Measurements from ENCODE around the gene EARS2. TPM values are rescaled to one million over a fixed set of nuclear protein-coding genes. Genes with fewer than 3 reads are reported as not detected.
A peak's percentile ranks its signal among the peaks of the same experiment; 100 is the strongest.

Gene EARS2
- total RNA-seq (10 to 100 TPM; 55.9 to 76.7 TPM), polyA plus RNA-seq (ENCODE audit: insufficient read depth, low read depth, low replicate concordance) (32.3 TPM)
- long read RNA-seq, donor 1, transcript EARS2-201 (9 exons, 3,961 nt) = major isoform, 8 of 15 reads
- long read RNA-seq, donor 1, transcript EARS2-212 (1 exons, 599 nt) = minor isoform, 5 of 15 reads
- long read RNA-seq, donor 1, partial matches to known transcripts = 0 of 15 reads
- long read RNA-seq, donor 1, other reads (novel, unspliced or antisense) = 0 of 15 reads
- long read RNA-seq, donor 2, transcript EARS2-201 (9 exons, 3,961 nt) = major isoform, 6 of 9 reads
- long read RNA-seq, donor 2, partial matches to known transcripts = 0 of 9 reads
- long read RNA-seq, donor 2, other reads (novel, unspliced or antisense) = 0 of 9 reads

DNA sequence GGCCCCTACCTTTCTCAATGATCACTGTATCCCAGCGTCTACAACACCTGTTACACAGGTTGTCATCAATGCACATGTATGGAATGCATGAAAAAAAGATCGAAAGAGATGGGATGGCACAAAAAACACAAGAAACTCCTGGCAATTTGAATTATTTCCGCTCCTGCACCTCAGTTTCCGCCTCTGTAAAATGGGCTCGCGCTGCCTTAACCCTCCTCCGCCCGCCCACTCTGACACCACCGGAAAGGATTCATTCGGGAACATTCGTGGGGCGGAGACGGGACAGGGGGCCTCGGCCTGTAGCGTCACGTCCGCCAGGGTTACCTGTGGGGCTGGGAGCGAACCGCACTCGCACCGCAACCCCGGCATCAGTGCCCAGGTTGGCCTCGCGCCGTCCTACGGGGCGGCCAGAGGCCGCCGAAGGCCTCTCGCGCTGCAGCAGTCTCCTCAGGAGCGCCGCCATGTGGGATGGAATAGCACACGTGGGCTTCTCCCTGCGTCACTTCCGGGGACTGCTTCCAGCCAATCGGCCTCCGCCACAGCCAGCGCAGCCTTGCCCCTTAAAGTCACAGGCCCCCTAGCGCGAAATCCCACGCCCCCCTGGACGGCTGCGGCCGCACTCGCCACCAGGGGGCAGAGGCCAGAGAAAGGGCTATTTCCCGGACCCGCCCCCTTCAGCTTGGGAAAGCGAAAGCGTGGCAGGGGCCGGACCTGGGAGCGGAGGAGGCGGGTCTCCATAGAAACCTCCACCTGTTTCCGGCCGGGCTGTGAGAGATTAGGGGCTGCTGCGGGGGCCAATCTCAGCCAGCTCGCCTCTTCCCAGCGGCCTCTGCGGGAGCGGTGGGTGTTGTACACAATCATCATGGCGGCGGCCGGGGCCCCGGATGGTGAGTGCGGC lies at the start of gene EARS2, which contains the start of gene UBFD1:
Gene EARS2 (minus strand): TSS at position 470 of the 898 bp plus-strand sequence. CDS start 7 bp downstream, at position 463.
Gene UBFD1 (plus strand): TSS at position 847 of the 898 bp plus-strand sequence. CDS start 16 bp downstream, at position 863.
- intact Hi-C loops (cut with DNase I; ENCODE audit: low total_unique reads) = loop anchor here (2.0 kb wide), 1 partner anchor 40 kb away; the partner anchor contains the start of gene NDUFAB1
- 1 to 2% methylated on average over 30 to 60 of the region's 65 CpGs for WGBS, 2 donors
- TF ChIP-seq POLR2A (IDR thresholded peaks at IDR 0.05) = no peak
- TF ChIP-seq, protein P1, sequence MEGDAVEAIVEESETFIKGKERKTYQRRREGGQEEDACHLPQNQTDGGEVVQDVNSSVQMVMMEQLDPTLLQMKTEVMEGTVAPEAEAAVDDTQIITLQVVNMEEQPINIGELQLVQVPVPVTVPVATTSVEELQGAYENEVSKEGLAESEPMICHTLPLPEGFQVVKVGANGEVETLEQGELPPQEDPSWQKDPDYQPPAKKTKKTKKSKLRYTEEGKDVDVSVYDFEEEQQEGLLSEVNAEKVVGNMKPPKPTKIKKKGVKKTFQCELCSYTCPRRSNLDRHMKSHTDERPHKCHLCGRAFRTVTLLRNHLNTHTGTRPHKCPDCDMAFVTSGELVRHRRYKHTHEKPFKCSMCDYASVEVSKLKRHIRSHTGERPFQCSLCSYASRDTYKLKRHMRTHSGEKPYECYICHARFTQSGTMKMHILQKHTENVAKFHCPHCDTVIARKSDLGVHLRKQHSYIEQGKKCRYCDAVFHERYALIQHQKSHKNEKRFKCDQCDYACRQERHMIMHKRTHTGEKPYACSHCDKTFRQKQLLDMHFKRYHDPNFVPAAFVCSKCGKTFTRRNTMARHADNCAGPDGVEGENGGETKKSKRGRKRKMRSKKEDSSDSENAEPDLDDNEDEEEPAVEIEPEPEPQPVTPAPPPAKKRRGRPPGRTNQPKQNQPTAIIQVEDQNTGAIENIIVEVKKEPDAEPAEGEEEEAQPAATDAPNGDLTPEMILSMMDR (IDR thresholded peaks at IDR 0.05) = peak; percentile 92 to 100 (median 100)

DNA sequence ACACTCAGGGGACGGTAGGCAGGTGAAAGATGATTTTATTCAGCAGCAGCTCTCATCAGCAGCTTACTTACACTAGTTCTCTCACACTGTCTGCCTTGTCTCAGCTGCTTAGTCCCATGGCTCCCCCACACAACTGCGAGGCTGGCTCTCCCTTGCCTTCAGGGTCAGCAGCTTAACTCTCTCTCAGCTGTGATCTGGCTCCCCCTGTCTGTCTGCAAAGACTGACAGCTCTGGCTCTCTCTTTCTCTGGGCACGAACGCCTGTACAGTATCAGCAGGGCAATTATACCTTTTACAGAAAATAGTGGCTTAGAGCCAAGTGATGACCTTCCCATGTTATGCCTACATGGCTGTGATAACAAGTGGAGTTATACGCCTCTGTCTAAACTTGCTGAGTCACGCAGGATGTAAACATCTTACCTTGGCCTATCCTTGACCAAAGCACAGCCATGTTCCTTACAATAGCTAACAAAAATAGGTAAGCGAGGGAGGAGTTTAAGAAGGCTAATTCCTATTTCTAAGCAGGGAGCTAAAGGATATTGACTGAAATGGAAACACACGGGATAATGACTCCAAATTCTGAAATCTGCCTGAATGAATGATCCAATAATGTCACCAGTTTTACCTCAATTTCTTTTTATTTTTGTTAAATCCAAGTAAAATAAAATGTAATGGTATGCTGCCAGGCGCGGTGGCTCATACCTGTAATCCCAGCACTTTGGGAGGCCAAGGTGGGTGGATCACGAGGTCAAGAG lies 40.0 kb upstream of the EARS2 start:
- no peaks in the 10 kb centered on the region for H3K9me3 ChIP-seq
- peak overlapping the region in 1 of 2 donors; percentile 98 for H3K4me3 ChIP-seq
- no peaks in the 10 kb centered on the region for H3K36me3 ChIP-seq (ENCODE audit: low read depth, missing control alignments)
- WGBS, 2 donors = 62 to 66% methylated on average over 11 of the region's 11 CpGs
- H3K4me1 ChIP-seq = peaks cover 12% of the 10 kb centered on the region
- TF ChIP-seq, protein P1 (IDR thresholded peaks at IDR 0.05) = peak; percentile 9 to 41 (median 25)
- TF ChIP-seq POLR2A (IDR thresholded peaks at IDR 0.05) = no peak
- no peaks in the 10 kb centered on the region for H3K27me3 ChIP-seq
- peak overlapping the region; percentile 78 to 79 for H3K27ac ChIP-seq
- DNase-seq = peak; percentile 89
- intact Hi-C loops (cut with DNase I; ENCODE audit: low total_unique reads) = loop anchor here (2.0 kb wide), 1 partner anchor 40 kb away; the partner anchor contains the start of genes EARS2 and UBFD1

More for the DNA sequence above, at the start of gene EARS2, which contains the start of gene UBFD1:
- Histone ChIP-seq H3K4me3 (peak within 1 kb of the TSS; percentile 91 to 94), H3K27ac (peak within 1 kb of the TSS; percentile 87 to 96), H3K4me1 (peaks cover 26% of the 10 kb centered on the region), H3K27me3 (no peaks in the 10 kb centered on the region), H3K36me3 (ENCODE audit: low read depth, missing control alignments) (no peaks in the 10 kb centered on the region), H3K9me3 (no peaks in the 10 kb centered on the region)
- DNase-seq = peak; percentile 99

DNA sequence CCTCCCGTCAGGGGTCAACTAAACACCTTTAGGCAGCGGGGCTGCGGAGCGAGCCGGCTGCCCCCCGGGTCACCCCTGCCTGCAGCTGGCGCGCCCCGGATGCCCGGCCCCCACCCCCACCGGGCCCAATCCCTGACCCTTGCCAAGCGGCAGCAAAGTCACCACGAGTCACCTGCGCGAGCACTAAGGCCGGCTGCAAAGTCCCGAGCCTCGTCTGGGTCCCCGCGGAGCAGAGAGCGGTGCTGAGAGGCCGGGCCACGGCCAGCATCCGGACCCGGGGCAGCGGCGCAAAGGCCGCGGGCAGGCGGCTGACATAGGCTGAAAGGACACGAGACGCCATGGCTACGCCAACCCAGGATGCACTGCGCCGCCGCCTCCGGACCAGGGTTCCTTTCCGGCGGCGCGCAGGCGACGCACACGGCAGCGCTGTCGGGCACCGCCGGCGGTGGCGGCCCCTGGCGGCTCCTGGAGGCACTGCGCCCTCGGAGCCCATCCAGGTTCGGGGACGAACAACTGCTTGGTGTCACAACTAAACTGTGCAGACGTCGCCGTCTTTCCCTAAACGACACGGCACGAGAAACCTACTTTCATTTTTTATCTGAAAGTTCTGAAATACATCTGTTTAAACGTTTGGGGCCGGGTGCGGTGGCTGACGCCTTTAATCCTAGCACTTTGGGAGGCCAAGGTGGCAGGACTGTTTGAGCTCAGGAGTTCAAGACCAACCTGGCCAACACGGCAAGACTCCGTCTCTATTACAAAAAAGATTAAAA lies 39.0 kb upstream of the EARS2 start, which contains the start of gene NDUFAB1:
Gene NDUFAB1 (minus strand): TSS at position 366 of the 770 bp plus-strand sequence. CDS start 26 bp downstream, at position 340.
- DNase-seq = peak; percentile 95
- H3K36me3 ChIP-seq (ENCODE audit: low read depth, missing control alignments) = no peaks in the 10 kb centered on the region
- peaks cover 12% of the 10 kb centered on the region for H3K4me1 ChIP-seq
- peak within 1 kb of the TSS; percentile 94 to 98 for H3K4me3 ChIP-seq
- H3K9me3 ChIP-seq = no peaks in the 10 kb centered on the region
- no peak for TF ChIP-seq POLR2A (IDR thresholded peaks at IDR 0.05)
- TF ChIP-seq, protein P1 (IDR thresholded peaks at IDR 0.05) = peak; percentile 100
- H3K27me3 ChIP-seq = no peaks in the 10 kb centered on the region
- 1 to 3% methylated on average over 18 to 52 of the region's 67 CpGs for WGBS, 2 donors
- intact Hi-C loops (cut with DNase I; ENCODE audit: low total_unique reads) = loop anchor here (2.0 kb wide), 1 partner anchor 39 kb away; the partner anchor contains the start of genes EARS2 and UBFD1
- H3K27ac ChIP-seq = peak within 1 kb of the TSS; percentile 78 to 79
